RCC 7860 (cell line): ENCODE measurements around the gene TAL2.

Source experiments
- DNase-seq: peaks from one replicate; pipeline ENCODE4 v3.0.0-alpha.2; 2015; ENCODE audit warnings: low spot score
- FAIRE-seq: peaks from 2 replicates; lab custom pipeline; 2012; peaks lifted over from hg19 to GRCh38; lab: Jason Lieb, UNC

TAL2 gene

DNA sequence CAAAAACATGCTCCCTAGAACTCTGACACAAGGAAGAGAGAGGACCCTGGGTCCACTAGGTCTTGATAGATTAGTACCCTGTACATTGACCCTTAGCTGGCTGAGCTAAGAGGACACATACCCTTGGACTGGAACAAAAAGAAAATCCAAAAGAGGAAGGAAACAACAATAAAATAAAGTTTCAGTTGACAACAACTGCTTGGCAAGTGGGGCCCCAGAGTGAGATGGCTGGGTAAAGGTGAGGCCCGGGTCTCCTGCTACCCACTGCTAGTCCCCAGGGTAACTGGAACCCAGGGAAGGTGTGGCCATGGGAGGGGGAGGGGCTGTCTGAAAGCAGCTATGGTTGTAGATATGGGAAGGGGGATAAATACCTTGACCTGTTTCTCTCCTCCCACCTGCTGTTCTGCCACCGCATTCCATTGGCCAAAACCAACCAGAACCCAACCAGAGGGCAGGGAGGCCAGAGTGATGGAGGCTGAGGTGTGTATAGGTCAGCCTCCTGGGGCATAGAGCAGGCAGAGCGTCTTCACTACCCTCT lies 11.7 kb downstream of the TAL2 start:
- no peak for DNase-seq
- FAIRE-seq, result no peak

- FAIRE-seq (no peak), DNase-seq (no peak)
Measured at GRCh38 chr9:105676351-105676923, 14.2 kb downstream of the TAL2 start.

GRCh38 chr9:105678163-105678562 lies 15.9 kb downstream of the TAL2 start:
- no peak for FAIRE-seq
- no peak for DNase-seq

DNA sequence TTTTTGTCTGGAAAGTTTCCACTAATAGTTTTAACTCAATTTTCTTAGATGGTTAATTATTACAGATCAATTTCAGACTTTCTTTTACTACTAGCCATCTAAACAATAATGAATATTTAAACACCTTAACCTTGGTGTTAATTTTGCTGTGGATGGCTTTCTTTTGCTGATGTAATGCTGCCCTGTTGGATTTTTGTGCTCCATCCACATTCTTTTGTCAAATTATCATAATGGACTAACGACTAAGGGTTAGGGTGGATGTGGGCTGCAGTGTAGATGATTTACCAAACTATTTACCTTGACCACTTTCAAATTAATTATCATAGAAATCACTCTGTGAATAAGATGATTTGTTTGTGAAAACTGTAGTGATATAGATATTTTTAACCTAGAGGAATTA lies 16.5 kb downstream of the TAL2 start:
- FAIRE-seq, result no peak

DNA sequence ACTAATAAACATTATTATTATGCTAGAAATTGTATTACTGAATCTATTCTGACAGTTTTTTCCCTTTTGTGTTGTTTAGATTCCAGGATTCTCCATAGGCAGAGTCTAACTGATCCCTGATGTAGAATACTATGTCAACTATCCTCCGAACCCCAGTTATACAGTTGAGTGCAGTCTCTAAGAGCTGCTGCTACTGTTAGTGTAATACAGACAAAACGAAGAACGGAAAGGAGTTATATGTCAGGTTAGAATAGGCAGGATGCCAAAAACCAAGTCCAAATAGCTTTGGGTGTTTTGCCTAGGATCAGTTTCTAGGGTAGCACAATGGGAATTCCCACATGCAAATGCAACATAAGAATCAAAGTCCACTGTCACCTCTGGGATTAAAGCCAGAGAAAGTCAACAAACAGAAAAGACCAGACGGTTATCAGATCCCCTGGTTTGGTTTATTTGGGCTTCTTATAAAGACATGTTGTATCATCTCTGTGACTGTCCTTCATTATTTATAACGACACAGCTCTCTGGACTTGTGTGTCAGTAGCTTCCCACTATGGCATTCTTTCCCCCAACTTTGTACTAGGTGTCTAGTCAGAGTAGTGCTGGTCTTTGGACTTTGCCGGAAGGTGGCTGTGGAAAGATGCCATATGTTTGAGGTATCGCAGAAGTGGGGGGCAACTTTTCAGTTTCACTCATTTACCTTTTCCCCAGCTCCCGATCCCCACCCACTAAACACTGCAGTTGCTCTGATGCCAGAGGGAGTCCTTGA lies 17.2 kb downstream of the TAL2 start:
- no peak for FAIRE-seq
- no peak for DNase-seq

More for the DNA sequence above, 16.5 kb downstream of the TAL2 start:
- DNase-seq, result no peak

DNA sequence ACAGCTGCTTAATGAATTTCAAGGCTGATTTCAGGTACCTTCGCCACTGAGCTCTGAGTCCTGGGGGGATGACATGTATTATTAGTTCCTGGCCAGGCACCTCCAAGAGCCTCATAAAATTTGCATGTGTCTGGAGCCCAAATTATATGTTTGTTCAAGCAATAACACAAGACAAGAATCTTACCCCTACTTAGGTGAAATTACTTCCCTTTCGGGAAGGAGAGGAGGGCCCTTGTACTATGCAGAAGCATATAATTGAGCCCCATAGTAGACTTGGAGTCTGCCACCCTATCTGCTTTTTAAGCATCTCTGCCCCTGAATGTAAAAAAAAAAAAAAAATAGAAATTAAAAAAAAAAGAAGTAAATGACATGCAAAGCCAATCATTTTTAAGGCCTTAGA lies 19.1 kb downstream of the TAL2 start:
- DNase-seq, result no peak

GRCh38 chr9:105681724-105682123 lies 19.5 kb downstream of the TAL2 start:
- DNase-seq (peak; percentile 55), FAIRE-seq (no peak)

More for the DNA sequence above, 19.1 kb downstream of the TAL2 start:
- no peak for FAIRE-seq

DNA sequence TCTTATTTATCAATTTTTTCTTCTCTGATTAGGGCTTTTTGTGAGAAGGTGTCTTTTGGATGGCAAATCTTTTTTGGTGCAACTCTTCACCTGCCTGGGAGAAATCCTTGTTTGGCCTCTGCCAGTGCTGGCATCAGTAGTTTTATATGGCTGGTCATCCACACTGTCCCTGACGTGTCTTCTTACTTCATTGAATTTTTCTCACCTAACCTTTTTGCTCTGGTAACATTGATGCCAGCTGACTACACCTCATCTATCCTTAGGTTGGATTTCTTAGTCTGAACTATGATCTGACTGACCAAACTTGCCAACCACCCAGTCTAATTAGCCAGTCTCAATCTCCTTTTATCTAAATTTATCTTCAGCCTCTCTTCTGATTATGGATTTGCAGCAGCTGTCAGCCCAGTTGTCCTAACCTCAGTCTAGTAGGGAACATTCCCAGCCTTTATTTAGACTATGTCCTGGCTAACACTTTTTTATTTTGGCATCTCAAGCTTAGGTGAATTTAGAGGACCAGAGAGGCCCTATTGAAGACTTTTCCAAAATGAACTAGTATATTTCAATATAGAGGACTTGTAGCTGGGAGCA lies 21.5 kb downstream of the TAL2 start:
- DNase-seq (no peak), FAIRE-seq (no peak)

DNA sequence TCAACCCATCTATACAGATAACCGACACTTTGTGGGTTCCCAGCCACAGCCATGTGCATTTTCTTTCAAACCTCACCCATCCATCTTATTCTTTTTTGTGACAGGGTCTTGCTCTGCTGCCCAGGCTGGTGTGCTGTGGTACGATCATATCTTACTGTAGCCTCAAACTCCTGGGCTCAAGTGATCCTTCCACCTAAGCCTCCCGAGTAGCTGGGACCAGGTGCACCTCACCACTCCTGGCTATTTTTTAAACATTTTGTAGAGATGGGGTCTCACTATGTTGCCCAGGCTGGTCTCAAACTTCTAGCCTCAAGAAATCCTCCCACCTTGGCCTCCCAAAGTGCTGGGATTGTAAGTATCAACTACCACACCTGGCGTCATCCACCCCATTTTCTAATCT lies 24.7 kb downstream of the TAL2 start:
- FAIRE-seq (no peak), DNase-seq (no peak)

- FAIRE-seq, result no peak
Measured at GRCh38 chr9:105690742-105691141, 28.5 kb downstream of the TAL2 start.

GRCh38 chr9:105693435-105694189 lies 31.4 kb downstream of the TAL2 start:
- FAIRE-seq (no peak), DNase-seq (no peak)

More at GRCh38 chr9:105690742-105691141, 28.5 kb downstream of the TAL2 start:
- DNase-seq, result no peak

DNA sequence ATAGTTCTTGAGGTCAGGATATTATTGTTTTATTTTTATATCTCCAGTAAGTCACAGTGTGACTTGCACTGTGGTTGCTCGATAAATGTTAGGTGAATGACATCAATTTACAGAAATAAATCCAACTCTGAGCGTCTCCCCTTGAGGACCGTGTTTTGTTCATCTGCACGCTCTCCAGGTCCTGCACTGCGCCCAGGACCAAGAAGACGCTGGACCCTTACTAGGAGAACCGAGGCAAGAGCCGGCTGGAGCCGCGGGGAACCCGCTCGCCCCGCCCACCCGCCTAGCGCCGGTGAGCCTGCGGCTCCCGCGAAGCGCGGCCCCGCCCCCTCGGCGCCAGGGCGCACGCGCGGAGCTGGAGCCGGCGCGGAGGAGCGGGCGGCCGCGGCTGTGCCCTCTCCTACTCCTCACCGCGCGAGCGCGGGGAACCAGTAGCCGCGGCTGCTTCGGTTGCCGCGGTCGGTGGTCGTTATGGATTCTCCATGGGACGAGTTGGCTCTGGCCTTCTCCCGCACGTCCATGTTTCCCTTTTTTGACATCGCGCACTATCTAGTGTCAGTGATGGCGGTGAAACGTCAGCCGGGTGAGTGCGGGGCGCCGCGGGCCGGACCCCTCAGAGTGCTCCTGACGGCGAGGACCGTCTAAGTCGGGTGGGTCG lies 32.1 kb downstream of the TAL2 start, which contains the start of gene TMEM38B:
Gene TMEM38B, plus strand, starts transcription at position 352 of the 658 bp plus-strand sequence. Its CDS starts 120 bp downstream, at position 472.
- peak; percentile 48 for DNase-seq
- no peak for FAIRE-seq

DNA sequence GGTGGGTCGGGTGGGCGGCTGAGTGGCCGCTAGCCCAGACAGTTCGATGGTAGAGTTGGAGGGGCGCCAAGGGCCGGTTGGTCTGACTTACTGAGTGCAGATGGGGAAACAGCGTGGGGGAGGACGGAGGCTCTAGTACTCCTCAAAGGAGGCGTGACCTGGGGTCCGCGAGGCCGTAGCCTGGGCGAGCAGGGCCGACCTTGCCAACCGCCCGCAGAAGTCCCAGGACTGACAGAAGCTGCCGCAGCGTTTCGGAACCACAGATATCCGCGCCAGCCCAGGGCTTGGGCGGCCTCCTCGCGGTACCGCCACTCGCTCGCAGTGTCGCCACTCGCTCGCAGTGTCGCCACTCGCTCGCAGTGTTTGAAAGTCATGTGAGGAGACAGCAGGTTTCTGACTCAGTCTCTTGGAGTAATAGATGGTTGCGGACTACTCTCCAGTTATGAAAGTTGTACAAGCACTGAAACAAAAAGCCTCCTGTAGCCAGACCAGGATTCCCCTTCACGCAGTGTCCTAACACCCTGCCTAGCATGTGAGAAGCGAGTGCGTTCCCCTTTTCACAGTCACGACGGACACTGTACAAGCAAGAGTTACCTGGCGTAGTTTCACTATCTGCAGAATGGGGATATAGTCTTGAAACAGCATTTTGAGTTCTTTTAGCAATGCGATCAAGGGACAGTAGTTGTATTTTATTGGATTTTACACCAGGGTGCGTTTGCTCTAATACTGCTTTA lies 32.8 kb downstream of the TAL2 start:
- no peak for FAIRE-seq
- DNase-seq, result peak; percentile 47

DNA sequence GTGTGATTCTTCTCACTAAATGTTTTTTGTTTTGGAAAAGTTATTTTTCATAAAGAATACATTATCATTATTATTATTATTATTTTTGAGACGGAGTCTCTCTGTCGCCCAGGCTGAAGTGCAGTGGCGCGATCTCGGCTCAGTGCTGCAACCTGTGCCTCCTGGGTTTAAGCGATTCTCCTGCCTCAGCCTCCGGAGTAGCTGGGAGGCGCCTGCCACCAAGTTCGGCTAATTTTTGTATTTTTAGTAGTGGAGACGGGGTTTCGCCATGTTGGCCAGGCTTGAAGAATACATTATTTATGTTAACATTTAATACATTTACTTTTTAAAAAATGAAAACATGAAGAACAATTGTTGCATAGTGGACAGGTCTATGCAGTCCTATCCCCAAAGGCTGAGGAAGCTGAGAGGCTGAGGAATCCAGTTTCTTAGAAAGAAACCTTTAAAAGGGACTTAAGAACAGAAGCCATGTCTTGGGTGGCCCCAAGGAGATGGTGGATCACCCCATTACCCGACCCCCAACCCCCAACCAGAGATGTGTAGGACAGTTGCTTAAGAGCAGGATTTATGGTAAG lies 34.0 kb downstream of the TAL2 start:
- DNase-seq (no peak), FAIRE-seq (no peak)

DNA sequence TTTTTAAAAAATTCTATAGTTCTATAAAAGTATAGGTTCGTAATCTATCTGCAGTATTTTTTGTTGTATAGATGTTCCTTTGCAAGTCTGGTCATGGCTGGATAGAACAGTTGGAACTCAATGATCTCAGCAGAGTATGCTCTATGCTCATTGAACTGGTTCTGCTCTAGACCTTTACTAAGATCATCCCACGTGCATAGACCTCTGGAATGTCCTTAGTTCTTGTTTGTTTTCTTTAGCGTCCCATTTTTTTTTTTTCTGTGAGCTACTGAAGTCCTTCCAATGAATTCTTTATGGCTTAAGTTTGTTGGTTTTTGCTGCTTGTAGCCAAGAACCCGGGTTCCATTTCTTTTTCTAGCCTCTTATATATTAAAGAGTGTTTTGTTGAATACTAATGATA lies 35.6 kb downstream of the TAL2 start:
- DNase-seq (no peak), FAIRE-seq (no peak)

DNA sequence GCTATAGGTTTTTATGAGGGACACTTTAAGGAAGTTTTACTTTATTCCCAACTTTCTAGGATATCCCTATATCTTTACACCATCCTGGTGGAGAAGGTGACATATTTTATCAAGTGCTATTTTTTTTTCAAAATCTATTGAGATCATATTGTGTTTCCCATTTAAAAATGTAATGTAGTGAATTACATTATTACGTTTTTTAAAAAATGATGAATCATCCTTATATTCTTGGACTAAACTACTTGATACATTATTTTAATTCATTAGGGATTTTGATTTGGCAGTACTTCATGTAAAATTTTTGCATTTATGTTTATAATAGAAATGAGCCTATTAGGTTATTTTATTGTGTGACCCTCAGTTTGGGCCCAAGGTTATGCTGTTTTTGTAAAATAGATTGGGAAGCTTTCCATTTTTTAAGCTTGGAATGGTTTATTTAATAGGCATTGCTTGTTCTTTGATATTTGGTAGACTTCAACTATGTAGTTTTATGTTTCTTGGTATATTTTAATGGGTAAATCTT lies 36.2 kb downstream of the TAL2 start:
- FAIRE-seq (peak; percentile 29), DNase-seq (no peak)

DNA sequence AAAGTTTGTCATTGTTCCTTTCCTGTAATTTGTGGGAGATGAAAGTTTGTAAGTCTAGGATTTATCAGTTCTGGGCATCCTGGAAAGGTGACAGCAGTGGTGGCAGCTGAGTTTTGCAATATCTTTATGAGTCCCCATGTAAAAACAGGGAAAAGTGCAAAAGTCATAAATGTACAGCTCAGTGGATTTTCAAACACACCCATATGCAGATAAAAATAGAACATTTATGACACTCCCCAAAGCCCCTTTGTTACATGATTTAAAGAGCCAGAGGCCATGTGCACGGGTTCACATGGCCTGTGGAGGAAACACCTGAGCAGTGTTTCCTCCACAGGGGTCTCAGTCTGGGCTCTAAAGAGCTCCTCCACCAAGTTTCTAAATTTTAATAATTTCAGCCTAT lies 38.4 kb downstream of the TAL2 start:
- no peak for FAIRE-seq
- DNase-seq, result no peak

DNA sequence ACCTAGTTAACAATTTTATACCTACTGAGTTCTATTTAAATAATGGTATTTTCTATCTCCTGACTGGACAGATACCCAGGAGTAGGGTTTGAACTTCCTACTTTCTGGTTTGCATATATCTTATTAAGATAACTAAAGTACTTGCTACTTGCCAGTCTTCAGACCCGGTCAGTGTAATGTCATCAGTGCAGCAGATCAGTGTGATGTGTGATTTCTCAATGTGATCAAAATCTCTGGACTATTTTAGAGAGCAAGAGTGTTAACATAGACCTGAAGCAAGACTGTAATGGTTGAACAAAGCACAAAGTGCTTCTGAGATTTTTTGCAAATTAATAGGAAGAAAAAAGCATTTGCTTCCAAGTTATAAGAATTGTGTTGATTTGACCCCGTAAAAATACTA lies 38.9 kb downstream of the TAL2 start:
- FAIRE-seq (no peak), DNase-seq (no peak)

- no peak for FAIRE-seq
Measured at GRCh38 chr9:105702207-105702606, 40.0 kb downstream of the TAL2 start.

More at GRCh38 chr9:105702207-105702606, 40.0 kb downstream of the TAL2 start:
- no peak for DNase-seq
